Activated naive CD4-positive, alpha-beta T cell treated with Interleukin-2 at 50 U/mL for 16 hours (primary cell): ENCODE results near the gene ASCL5.
"Not testable (repeated sequence)": the region's sequence is repeated elsewhere in the genome, so short reads cannot be mapped to it uniquely, and the experiment has no call there.

Experiments used
- DNase-seq: peaks from one replicate; pipeline ENCODE4 v3.0.0-alpha.2; 2020

ASCL5 gene

GRCh38 chr1:201126832-201127754 is at the start of gene ASCL5:
ASCL5 (minus strand) TSS chr1:201127184; CDS start chr1:201115372, 11,812 bp downstream.
- DNase-seq, result no peak

- no peak for DNase-seq
Measured at GRCh38 chr1:201175820-201176500, 49.0 kb upstream of the ASCL5 start.

- DNase-seq, result no peak
Measured at GRCh38 chr1:201173736-201174135, 46.8 kb upstream of the ASCL5 start.

- DNase-seq, result no peak
Measured at GRCh38 chr1:201172999-201173610, 46.1 kb upstream of the ASCL5 start.

- no peak for DNase-seq
Measured at GRCh38 chr1:201172326-201172725, 45.3 kb upstream of the ASCL5 start.

GRCh38 chr1:201171063-201172036 is 44.4 kb upstream of the ASCL5 start:
- peak; percentile 71 for DNase-seq

- DNase-seq, result peak; percentile 84
Measured at GRCh38 chr1:201170533-201171062, 43.6 kb upstream of the ASCL5 start.

- DNase-seq, result no peak
Measured at GRCh38 chr1:201169971-201170532, 43.1 kb upstream of the ASCL5 start.

- no peak for DNase-seq
Measured at GRCh38 chr1:201169203-201169602, 42.2 kb upstream of the ASCL5 start.

- no peak for DNase-seq
Measured at GRCh38 chr1:201167041-201167991, 40.3 kb upstream of the ASCL5 start.

GRCh38 chr1:201164645-201165044 is 37.7 kb upstream of the ASCL5 start:
- no peak for DNase-seq

- no peak for DNase-seq
Measured at GRCh38 chr1:201163707-201164106, 36.7 kb upstream of the ASCL5 start.

- DNase-seq, result not testable (repeated sequence)
Measured at GRCh38 chr1:201163036-201163435, 36.1 kb upstream of the ASCL5 start.

GRCh38 chr1:201157949-201158348 is 31.0 kb upstream of the ASCL5 start:
- DNase-seq, result no peak

GRCh38 chr1:201156819-201157218 is 29.8 kb upstream of the ASCL5 start:
- DNase-seq, result no peak

- DNase-seq, result no peak
Measured at GRCh38 chr1:201156346-201156745, 29.4 kb upstream of the ASCL5 start.

- no peak for DNase-seq
Measured at GRCh38 chr1:201155354-201155753, 28.4 kb upstream of the ASCL5 start.

GRCh38 chr1:201154389-201155165 is 27.6 kb upstream of the ASCL5 start, which contains the start of gene TMEM9:
TMEM9 (minus strand) TSS chr1:201154474; CDS start chr1:201153923, 551 bp downstream.
- peak; percentile 98 for DNase-seq
